CD4-positive, alpha-beta T cell treated with Interleukin-12 subunit alpha and Interleukin-12 subunit beta, for 1 hour (primary cell): ENCODE data around the gene KCNC3.
"Not testable (repeated sequence)": the region's sequence is repeated elsewhere in the genome, so short reads cannot be mapped to it uniquely, and the experiment has no call there.

Experiments
- DNase-seq: peaks from one replicate; pipeline ENCODE4 v3.0.0-alpha.2; 2020

KCNC3 gene

DNA sequence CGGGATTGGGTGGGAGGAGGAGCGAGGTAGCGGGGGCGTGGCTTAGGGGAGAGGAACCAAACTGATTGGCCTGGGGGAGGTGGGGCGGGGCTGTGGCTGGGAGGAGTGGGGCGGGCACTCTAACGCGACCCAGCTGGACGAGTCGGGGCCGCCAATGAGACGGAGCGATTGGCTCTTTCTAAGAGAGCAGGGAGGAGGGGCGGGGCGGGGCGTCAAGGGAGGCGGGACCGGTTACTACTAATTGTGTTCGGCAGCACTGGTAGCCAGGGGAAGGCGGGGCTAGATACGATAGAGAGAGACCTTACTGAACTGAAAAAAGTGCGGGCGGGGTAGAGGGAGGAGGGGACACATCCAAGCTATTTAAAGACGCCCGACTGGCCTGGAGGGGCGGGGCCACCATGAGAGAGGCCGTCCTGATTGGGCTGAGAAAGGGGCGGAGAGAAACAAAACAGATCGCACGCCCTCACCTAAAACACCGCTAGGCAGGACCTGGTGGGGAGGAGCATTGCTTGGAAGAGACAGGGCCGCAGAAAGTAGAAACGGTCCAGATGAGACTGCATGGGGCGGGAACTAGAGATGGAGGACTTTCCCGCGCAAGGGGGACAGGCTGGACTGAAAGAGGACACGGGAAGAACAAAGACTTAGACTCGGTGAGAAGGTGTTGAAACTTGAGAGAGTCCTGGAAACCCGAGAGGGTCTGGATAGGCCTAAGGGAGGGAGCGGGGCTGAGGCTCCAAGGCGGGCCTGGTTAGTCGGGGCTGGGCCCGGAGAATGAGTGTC, at the start of gene KCNC3:
TSS of gene KCNC3 (minus strand) at position 232 of the 780 bp plus-strand sequence. CDS start 295 bp downstream, outside the sequence.
- DNase-seq = peak; percentile 92

DNA sequence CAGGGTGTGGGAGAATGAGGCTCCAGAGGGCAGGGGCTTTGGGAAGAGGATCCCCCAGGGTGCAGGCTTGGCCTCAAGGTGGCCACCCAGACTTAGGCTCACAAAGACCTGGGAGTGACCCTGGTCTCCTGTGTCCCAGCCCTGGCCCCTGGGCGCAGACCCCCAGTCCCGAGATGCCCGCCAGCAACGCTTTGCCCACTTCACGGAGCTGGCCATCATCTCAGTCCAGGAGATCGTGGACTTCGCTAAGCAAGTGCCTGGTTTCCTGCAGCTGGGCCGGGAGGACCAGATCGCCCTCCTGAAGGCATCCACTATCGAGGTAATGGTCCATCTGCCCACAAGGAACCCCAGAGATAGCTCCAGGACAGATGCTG, 49.7 kb upstream of the KCNC3 start:
- no peak for DNase-seq

DNA sequence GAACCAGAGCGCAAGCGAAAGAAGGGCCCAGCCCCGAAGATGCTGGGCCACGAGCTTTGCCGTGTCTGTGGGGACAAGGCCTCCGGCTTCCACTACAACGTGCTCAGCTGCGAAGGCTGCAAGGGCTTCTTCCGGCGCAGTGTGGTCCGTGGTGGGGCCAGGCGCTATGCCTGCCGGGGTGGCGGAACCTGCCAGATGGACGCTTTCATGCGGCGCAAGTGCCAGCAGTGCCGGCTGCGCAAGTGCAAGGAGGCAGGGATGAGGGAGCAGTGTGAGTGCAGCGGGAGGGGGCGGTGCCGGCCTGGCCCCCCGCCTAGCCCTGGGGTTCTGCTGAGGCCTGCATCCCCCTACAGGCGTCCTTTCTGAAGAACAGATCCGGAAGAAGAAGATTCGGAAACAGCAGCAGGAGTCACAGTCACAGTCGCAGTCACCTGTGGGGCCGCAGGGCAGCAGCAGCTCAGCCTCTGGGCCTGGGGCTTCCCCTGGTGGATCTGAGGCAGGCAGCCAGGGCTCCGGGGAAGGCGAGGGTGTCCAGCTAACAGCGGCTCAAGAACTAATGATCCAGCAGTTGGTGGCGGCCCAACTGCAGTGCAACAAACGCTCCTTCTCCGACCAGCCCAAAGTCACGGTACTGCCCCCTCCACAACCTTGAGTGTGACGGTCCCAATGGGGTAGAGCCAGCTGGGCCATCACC, 49.1 kb upstream of the KCNC3 start:
- DNase-seq = no peak

DNA sequence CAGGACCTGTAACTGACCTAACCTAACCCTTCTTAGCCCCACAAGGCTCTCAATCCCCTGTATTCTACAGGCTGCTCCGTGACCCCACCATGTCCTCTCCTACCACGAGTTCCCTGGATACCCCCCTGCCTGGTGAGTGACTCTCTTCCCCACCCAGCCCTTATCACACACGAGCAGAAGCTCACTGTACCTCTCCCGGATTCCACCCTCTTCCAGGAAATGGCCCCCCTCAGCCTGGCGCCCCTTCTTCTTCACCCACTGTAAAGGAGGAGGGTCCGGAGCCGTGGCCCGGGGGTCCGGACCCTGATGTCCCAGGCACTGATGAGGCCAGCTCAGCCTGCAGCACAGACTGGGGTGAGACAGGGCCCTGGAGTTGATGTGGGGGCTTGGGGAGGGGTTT, 48.3 kb upstream of the KCNC3 start:
- no peak for DNase-seq

DNA sequence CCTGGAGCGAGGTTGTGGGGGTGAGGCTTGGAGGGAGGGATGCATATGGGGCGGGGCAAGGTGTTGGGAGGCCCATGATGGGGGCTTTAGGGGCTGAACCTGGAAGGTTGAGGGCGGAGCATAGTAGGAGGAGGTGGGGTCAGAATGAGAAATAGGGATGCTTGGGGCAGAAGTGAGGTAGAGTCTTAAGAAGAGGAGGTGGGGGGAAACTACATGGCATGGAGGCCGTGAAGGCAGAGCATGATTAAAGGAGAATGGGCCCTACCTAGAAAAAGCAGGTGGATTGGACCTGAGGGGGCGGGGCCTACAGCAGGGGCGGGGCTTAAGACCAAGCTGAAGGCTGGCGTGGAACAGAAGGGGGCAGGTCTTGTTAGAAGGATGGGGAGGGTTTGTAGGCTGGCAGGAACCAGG, 47.9 kb upstream of the KCNC3 start:
- DNase-seq = peak; percentile 71

DNA sequence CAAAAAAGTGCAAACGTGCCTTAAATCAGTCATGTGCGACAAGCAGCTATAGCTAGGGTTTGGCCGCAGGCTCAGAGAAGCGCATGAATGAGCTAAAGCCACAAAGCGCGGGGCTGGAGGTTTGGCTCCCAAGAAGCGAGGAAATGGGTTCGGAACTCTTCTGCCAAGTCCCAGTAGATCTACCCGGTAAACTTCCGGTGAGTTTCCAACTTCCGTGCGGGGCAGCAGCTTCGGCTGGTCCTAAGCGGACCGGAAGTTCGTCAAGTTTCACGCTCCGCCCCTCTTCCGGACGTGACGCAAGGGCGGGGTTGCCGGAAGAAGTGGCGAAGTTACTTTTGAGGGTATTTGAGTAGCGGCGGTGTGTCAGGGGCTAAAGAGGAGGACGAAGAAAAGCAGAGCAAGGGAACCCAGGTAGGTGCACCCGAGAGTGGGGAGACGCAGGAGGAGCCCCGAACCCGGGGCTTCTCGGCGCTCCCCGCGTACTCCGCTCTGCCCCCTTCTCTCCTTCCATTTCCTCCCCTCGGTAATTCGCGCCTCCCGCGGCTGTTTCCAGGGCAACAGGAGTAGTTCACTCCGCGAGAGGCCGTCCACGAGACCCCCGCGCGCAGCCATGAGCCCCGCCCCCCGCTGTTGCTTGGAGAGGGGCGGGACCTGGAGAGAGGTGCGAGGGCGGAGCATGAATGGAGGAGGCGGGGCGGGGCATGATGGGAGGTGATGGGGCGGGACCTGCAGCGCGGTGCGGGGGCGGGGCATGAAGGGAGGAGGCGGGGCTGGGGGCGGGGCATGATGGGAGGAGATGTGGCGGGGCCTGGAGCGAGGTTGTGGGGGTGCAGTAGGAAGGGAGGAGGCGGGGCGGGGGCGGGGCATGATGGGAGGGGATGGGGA, 47.2 kb upstream of the KCNC3 start, which contains the start of gene NR1H2:
TSS of gene NR1H2 (plus strand) at position 292 of the 885 bp plus-strand sequence. CDS start 1,149 bp downstream, outside the sequence.
- peak; percentile 97 for DNase-seq

DNA sequence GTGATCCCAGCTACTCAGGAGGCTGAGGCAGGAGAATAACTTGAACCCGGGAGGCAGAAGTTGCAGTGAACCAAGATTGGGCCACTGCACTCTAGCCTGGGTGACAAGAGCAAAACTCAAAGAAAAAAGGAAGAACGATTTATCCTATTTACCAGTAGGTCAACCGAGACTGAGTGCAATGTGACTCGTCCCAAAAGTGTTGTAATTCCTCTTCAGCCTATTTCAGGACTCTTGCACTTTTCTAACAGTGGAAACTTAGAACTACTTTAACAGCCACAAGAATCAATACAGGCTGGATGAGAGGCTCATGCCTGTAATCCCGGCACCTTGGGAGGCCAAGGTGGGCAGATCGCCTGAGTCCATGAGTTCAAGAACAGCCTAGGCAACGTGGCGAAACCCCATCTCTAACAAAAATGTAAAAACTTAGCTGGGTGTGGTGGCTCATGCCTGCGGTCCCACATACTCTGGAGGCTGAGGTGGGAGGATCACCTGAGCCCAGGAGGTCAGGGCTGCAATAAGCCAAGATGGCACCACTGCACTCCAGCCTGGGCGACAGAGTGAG, 42.8 kb upstream of the KCNC3 start:
- no peak for DNase-seq

DNA sequence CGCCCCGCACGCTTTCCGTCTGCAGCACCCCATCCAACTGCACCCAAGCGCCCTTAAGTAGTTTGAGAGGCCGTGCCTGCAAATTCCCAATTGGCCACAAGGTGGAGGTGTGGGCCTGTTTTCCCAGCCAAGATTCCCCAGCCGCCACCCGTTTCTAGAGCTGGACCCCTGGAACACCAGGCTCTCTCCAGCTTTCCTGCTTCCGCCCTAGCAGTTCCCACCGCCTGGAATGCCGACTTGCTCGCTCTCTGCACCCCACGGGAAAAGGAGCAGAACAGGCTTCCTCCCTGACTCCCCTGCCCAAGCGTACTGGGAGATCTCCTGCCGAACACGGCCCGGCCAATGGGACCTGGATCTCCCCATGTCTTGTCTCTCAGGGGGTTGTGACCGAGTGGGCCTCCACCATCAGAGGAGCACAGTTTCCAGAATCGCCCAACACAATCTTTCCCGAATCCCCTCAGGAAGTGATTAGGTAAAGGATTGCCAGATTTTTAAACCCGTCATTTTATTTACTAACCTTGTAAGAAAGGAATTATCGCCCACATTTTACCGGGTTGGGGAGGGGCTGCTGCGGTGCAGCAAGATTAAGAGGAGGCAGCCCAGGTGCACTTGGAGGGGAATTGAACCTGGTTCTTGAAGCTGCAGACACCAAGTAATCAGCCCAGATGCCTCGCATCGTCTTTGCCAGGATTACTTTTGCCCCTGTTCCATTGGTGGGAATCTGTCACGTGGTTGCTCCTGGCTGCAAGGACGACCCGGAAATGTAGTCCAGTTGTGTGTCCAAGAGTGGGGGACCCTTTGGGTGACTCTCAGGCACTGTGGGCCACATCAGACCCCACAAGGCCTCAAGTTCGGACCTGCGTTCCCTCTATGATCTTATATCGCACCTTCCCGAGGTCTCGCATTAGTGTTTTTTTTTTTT, 39.7 kb upstream of the KCNC3 start:
- DNase-seq = peak; percentile 84

DNA sequence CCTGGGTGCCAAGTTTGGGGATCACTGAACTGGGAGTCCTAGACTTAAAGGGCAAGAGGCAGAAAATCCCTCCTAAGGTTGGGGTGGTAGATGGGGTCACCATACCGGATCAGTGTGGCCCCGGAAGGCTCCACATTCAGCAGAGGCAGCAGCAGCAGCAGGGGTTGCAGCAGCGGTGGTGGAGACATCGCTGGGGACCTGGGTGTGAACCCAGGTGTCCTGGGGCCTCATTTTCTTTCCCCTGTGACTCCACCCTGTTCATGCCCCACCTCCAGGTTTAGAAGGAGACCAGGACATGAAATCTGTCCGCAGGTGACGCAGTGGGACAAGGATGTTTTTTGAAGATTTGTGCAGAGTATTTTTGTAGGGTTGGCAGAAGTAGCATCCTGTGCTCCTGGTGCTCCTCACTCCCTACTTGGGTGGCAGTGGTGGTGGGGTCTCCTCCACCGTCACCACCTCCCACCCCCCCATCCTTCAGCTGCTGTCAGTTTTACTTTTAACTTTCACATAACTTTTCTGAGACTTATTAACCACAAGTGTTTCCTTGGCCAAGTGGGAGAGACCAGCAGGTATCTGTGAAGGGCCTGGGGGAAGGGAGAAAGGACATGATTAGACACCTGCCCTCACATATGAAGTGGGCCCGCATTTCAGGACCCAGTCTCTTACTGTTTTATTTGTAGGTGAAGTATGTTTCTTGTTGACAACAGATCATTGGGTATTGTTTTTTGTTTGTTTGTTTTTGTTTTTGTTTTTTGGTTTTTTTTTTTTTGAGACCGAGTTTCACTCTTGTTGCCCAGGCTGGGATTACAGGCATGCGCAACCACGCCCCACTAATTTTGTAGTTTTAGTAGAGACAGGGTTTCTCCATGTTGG, 36.5 kb upstream of the KCNC3 start, which contains the start of gene NAPSA:
TSS of gene NAPSA (minus strand) at position 206 of the 873 bp plus-strand sequence. CDS start at position 188, 18 bp downstream.
- no peak for DNase-seq

DNA sequence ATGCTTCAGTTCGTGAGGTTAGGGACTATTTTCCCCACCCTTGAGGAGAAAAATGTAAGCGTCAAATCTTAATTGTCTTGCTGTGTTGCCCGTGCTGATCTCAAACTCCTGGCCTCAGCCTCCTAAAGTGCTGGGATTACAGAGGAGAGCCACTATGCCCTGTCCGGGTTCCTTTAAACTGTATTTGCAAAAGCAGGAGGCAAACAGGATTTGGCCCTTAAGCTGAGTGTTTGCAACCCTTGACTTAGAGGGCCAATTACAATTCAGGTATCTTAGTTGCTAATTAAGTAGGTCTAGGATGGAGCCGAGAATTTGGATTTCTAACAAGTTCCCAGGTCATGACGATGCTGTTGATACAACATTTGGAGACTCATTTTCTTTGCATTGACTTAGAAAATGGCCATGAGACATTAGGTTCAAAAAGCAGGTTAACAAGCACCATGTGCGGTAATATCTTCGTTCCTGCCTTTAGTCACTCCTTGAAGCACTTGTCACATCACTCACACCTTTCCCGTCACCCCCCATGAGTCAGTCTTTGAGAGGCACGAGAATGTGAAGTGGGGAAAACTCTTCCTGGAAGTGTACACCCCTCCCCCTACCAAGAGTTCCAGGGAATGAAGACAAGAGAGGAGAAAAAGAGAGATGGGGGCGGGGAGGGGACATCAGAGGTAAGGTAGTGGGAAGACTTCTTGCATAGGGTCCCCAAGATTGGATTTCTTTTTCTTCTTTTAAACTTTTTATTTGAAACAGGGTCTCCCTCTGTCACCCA, 33.7 kb upstream of the KCNC3 start:
- DNase-seq = no peak

DNA sequence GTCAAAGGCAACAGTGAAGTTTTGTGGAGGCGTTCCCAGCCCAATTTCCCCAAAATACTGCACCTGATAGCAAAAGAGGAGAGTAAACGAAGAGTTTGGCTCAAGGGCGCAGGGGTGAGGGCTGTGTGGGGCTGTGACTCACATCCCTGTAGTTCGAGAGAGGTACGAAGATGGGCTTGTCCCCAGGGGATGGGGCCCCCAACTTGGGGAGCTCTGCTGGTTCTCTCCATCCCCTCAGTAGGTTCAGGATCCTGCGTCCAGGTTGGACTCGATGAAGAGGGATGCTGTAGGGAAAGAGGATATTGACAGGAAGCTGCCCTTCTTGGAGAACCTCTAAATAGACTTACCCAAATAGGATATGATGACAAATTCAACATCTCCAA, 32.8 kb upstream of the KCNC3 start:
- DNase-seq = no peak

DNA sequence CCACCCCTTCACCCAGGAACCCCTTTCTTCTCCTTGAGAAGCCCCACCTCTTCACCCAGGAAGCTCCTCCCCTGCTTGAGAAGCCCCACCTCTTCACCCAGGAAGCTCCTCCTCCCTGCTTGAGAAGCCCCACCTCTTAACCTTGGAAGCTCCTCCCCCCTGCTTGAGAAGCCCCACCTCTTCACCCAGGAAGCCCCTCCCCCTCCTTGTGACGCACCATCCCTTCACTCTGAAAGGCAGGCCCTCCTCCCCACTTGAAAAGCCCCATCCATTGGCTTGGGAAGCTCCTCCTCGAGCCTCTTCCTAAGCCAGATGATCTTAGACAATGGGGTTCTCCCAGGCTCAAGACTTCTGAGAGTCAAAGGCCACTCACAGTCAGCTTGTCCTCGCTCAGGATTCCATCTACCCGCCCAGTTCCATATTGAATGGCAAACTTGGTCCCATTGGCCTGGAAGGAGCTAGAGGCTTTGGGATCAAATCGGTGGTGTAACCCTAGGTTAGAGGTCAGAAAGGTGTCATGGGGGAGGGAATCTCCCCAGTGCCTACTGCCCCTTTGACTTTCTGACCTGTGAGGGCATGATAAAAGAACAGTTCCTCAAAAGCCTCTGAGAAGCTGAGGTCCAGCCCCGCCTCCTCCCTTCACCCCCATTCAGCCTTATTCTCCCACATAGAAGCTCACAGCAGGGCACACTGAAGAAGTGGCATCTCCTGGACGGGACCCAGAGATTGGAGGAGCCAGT, 32.3 kb upstream of the KCNC3 start:
- DNase-seq = peak; percentile 35

DNA sequence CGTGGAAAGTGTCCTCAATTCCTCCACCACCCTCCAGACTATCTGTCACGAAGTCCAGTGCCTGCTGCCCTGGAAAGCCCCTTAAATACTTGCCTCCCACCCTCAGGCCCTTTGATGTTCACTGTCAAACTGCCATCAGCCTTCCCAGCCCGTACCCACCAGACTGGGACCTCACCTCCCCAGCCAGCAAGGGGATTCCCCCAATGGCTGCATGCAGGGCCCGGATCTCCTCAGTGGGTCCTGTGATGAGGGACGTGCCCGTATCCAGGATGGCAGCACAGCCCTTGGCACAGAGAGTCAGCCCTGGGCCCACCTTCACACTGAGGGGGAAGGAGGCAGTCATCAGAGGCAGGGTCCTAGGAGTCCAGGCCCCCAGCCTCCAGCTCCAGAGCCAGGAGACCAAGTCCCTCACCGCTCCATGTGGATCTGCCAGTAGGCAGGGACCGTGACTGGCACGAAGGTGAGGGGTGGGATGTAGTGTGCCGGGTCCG, 30.2 kb upstream of the KCNC3 start:
- no peak for DNase-seq

DNA sequence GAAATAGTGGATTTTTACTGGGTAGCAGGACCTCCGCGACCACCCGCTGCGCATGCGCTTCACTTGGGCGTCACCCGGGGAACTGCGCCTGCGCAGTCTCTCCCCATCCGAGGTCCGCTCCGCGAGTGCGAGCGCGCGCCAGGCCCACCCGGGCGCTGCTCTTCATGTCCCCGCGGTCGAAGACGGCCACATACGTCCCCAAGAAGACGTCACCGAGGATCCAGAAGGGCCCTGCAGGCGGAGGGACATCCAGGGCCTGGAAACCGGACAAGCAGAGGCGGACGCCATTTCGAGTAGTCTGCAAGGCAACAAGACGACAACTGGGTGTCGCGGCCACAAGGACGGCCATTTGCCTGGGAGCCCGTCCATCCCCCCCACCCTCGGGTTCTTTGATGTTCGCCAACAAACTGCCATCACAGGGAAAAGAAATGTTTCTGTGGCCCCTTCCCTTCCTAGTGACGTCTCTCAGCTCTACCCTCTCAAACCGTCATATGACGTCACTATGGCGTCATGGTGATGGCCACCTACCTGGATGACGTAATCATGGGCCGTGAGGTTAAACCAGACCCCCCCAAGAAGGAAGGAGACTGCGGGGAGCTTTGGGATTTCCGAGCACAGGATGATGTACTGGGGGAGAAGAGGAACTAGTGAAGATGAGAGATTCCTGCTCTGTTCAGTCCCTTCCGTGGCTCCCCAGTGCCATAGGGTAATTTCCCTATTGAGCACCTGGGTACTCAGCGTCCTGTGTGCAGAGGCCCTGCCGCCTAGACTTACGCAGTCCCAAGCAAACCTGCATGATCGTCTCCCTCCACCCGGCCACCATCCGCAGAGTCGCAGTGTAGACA, 29.5 kb upstream of the KCNC3 start:
- peak; percentile 89 for DNase-seq

DNA sequence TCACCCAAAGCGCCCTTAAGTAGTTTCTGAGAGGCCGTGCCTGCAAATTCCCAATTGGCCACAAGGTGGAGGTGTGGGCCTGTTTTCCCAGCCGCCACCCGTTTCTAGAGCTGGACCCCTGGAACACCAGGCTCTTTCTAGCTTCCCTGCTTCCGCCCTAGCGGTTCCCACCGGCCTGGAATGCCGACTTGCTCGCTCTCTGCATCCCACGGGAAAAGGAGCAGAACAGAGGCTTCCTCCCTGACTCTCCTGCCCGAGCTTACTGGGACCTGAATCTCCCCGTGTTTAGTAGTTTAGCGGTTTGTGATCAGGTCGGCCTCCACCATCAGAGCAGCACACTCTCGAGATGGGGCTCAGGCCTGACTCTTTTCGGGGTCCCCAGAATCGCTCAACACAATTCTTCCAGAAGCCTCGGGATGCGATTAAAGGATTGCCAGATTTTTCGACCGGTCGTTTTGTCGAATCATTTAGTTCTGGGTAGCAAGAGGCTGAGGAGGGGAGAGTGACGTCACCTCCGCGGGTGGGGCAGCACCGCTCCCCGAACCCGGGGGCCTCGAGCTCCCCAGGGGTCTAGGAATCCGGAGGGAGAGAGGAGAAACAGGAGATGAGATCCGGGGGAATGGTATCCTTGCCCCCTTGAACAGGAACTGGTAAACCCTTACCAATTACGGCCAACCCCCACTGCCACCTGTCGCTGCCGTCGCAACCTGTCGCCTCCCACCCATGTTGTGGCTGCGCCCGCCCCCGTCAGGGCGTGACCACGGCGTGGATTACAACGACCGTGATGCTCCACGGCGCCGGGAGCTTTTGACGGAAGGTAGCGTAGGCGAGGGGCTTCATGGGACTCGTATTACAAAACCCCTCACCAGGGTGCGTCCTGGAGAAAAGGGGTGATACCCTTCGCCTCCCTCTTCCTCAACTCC, 28.3 kb upstream of the KCNC3 start:
- peak; percentile 91 for DNase-seq

DNA sequence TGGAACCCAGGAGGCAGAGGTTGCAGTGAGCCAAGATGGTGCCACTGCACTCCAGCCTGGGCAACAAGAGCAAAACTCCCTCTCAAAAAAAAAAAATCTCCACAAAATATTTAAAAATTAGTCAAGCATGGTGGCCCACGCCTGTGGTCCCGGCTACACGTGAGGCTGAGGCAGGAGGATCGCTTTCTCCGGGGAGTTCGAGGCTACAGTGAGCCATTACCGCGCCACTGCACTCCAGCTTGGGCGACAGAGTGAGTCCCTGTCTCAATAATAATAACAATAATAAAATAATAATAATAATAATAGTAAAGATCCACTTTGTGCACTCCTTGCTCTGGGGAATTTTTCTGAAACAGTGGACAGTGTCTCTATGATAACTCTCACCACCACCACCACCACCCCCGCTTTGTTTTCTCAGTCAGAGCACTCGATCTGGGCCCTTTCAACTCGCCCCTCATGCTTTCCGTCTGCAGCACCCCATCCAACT, 27.6 kb upstream of the KCNC3 start:
- no peak for DNase-seq

DNA sequence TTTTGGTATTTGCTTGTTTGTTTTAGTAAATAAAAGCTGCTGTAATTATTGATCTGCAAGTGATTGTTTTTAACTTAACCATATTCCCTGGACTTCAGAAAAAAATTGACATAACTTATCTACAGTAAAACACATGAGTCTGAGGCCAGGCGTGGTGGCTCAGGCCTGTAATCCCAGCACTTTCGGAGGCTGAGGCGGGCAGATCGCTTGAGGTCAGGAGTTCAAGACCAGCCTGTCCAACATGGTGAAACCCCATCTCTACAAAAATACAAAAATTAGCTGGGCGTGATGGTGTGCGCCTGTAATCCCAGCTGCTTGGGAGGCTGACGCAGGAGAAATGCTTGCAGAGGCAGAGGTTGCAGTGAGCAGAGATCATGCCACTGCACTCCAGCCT, 24.3 kb upstream of the KCNC3 start:
- not testable (repeated sequence) for DNase-seq
